ENCODE data around the gene CLEC14A. TPM values are rescaled to one million over a fixed set of nuclear protein-coding genes. Genes with fewer than 3 reads are reported as not detected.

CLEC14A gene
- total RNA-seq, 1 experiment from 2014 or later: not detected

GRCh38 chr14:38217553-38217952 lies 38.3 kb downstream of the CLEC14A start:
- H3K36me3 ChIP-seq (ENCODE audit: insufficient read depth, low read length, poor library complexity, severe bottlenecking): no peaks in the 10 kb centered on the region
- ChIA-PET CTCF (no interaction called here), POLR2A (ENCODE audit: low non-redundant PET) (no interaction called here)
- H3K27me3 ChIP-seq (replicated peaks; ENCODE audit: insufficient read depth, low read depth, low read length, poor library complexity): no peaks in the 10 kb centered on the region
- H3K4me1 ChIP-seq (ENCODE audit: insufficient read depth, low read length, poor library complexity, severe bottlenecking): no peaks in the 10 kb centered on the region
- no peak for DNase-seq (ENCODE audit: low spot score)
- intact Hi-C loops (cut with micrococcal nuclease; ENCODE audit: unreplicated experiment): no loop called here
- H3K27ac ChIP-seq (ENCODE audit: low read depth, low read length, poor library complexity, severe bottlenecking): no peak overlapping the region
- H3K4me3 ChIP-seq (ENCODE audit: low read depth, low read length, poor library complexity, severe bottlenecking): no peak overlapping the region
- H3K9me3 ChIP-seq (ENCODE audit: low read depth, low read length, poor library complexity, severe bottlenecking): no peaks in the 10 kb centered on the region
- no TSS peak for BruUV-seq (replicated peaks)
- TF ChIP-seq EZH2 (IDR thresholded peaks at IDR 0.05; ENCODE audit: borderline replicate concordance, low read depth, low read length, poor library complexity, severe bottlenecking) (no peak), CTCF (conservative IDR thresholded peaks at IDR 0.05; ENCODE audit: low read depth, low read length) (no peak)

GRCh38 chr14:38213001-38213400 lies 42.9 kb downstream of the CLEC14A start:
- H3K4me3 ChIP-seq (ENCODE audit: low read depth, low read length, poor library complexity, severe bottlenecking): no peak overlapping the region
- intact Hi-C loops (cut with micrococcal nuclease; ENCODE audit: unreplicated experiment): loop anchor here (5.0 kb wide), 2 partner anchors 314 to 804 kb away; no protein-coding TSS in a partner anchor
- DNase-seq (ENCODE audit: low spot score): no peak

GRCh38 chr14:38212111-38212510 lies 43.8 kb downstream of the CLEC14A start:
- no peak overlapping the region for H3K27ac ChIP-seq (ENCODE audit: low read depth, low read length, poor library complexity, severe bottlenecking)
- CTCF ChIA-PET: no interaction called here
- no peaks in the 10 kb centered on the region for H3K36me3 ChIP-seq (ENCODE audit: insufficient read depth, low read length, poor library complexity, severe bottlenecking)
- POLR2A ChIA-PET (ENCODE audit: low non-redundant PET): no interaction called here
- peaks cover 26% of the 10 kb centered on the region for H3K27me3 ChIP-seq (replicated peaks; ENCODE audit: insufficient read depth, low read depth, low read length, poor library complexity)
- intact Hi-C loops (cut with micrococcal nuclease; ENCODE audit: unreplicated experiment): loop anchor here (5.0 kb wide), 2 partner anchors 315 to 805 kb away; no protein-coding TSS in a partner anchor
- H3K4me1 ChIP-seq (ENCODE audit: insufficient read depth, low read length, poor library complexity, severe bottlenecking): peaks cover 4% of the 10 kb centered on the region
- H3K4me3 ChIP-seq (ENCODE audit: low read depth, low read length, poor library complexity, severe bottlenecking): peak overlapping the region; percentile 55
- DNase-seq (ENCODE audit: low spot score): no peak
- TF ChIP-seq EZH2 (IDR thresholded peaks at IDR 0.05; ENCODE audit: borderline replicate concordance, low read depth, low read length, poor library complexity, severe bottlenecking): no peak
- no peak for TF ChIP-seq CTCF (conservative IDR thresholded peaks at IDR 0.05; ENCODE audit: low read depth, low read length)
- BruUV-seq (replicated peaks): no TSS peak
- H3K9me3 ChIP-seq (ENCODE audit: low read depth, low read length, poor library complexity, severe bottlenecking): no peaks in the 10 kb centered on the region

More at GRCh38 chr14:38213001-38213400, 42.9 kb downstream of the CLEC14A start:
- POLR2A ChIA-PET (ENCODE audit: low non-redundant PET): no interaction called here
- Histone ChIP-seq H3K4me1 (ENCODE audit: insufficient read depth, low read length, poor library complexity, severe bottlenecking) (peaks cover 4% of the 10 kb centered on the region), H3K36me3 (ENCODE audit: insufficient read depth, low read length, poor library complexity, severe bottlenecking) (no peaks in the 10 kb centered on the region), H3K27ac (ENCODE audit: low read depth, low read length, poor library complexity, severe bottlenecking) (no peak overlapping the region), H3K27me3 (replicated peaks; ENCODE audit: insufficient read depth, low read depth, low read length, poor library complexity) (peaks cover 21% of the 10 kb centered on the region), H3K9me3 (ENCODE audit: low read depth, low read length, poor library complexity, severe bottlenecking) (no peaks in the 10 kb centered on the region)
- CTCF ChIA-PET: no interaction called here
- no TSS peak for BruUV-seq (replicated peaks)
- TF ChIP-seq CTCF (conservative IDR thresholded peaks at IDR 0.05; ENCODE audit: low read depth, low read length) (no peak), EZH2 (IDR thresholded peaks at IDR 0.05; ENCODE audit: borderline replicate concordance, low read depth, low read length, poor library complexity, severe bottlenecking) (no peak)
